HG03432 (cell line): Measurements from ENCODE around the gene RENBP.

Source experiments
- ATAC-seq: cut with Tn5 transposase; IDR thresholded peaks from one replicate; pipeline ENCODE4 v1.9.1; 2021; ENCODE audit warnings: mild to moderate bottlenecking, moderate library complexity; ENCODE audit not compliant: unreplicated experiment

The RENBP gene

GRCh38 chrX:153971124-153971449 is 26.6 kb upstream of the RENBP start:
- peak; percentile 39 for ATAC-seq

DNA sequence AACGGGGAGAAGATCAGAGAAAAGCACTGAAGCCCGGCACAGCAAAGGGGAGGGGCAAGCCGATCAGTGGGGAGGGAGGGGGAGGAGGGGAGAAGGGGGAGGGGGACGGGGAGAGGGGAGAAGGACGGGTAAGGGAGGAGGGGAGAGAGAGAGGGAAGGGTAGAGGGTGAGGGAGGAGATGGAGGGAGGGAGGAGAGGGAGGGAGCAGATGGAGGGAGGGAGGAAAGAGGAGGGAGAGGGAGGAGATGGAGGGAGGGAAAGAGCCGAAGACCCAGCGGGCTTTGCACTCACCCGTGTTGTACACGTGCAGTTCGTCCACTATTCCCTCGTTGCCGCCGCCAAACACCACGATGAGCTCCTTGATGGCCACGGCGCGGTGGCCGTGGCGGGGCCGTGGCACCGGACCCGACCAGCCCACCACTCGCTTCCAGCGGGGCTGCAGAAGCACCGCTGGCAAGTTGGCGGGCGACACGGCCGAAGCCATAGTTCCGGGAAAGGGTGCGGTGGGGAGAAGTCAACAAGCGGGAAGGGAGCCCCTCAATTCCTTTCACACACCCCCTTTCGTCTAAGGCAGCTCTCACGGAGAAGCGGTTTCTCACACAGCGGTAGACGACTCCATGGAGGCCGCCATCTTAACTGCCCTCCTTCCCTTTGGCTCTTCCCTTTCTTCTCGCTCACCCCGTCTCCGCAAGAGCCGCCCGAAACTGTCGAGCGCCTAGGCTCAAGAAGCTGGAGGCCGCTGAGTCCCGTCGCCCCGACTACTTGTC is 26.1 kb upstream of the RENBP start:
- ATAC-seq = no peak

GRCh38 chrX:153969904-153970356 is 25.5 kb upstream of the RENBP start:
- ATAC-seq = no peak

DNA sequence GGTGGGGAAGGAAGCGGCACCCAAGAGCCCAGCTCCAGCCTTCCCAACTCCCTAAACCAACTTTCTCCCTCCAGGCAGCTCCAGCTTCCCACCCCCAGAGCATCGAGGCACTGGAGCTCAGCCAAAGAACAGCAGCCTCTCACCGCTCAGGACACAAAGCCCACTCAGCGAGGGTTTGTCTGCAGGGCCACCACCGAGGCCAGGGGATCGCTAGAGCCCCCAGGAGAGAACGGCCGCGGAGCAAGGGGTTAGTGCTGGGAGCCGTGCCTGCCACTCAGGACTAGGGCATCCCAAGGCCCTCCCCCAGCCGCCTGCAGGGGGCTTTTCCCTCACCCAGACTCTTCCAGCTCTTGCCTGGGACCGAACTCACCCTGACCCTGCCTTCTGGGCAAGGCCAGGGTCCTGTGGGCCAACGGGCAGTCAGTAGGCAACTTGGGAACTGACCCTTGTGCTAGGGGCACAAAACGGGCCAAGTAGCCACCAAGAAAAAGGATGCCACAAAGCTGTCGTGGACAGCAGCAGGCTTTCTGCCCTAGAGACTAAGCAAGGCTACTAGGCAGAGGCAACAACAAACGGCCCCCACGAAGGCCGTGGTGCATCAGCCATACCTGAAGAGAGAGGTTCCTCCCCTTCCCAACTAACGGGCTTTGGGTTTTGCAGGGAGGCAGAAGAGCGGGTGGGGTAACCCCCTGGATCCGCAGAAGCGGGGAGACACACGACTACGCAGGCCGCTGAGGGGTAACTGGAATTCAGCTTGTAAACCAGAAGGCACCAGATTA is 24.9 kb upstream of the RENBP start:
- ATAC-seq = no peak

- no peak for ATAC-seq
Measured at GRCh38 chrX:153968754-153969124, 24.3 kb upstream of the RENBP start.

GRCh38 chrX:153968255-153968654 is 23.8 kb upstream of the RENBP start:
- ATAC-seq = no peak

- ATAC-seq = no peak
Measured at GRCh38 chrX:153967536-153968224, 23.2 kb upstream of the RENBP start.

DNA sequence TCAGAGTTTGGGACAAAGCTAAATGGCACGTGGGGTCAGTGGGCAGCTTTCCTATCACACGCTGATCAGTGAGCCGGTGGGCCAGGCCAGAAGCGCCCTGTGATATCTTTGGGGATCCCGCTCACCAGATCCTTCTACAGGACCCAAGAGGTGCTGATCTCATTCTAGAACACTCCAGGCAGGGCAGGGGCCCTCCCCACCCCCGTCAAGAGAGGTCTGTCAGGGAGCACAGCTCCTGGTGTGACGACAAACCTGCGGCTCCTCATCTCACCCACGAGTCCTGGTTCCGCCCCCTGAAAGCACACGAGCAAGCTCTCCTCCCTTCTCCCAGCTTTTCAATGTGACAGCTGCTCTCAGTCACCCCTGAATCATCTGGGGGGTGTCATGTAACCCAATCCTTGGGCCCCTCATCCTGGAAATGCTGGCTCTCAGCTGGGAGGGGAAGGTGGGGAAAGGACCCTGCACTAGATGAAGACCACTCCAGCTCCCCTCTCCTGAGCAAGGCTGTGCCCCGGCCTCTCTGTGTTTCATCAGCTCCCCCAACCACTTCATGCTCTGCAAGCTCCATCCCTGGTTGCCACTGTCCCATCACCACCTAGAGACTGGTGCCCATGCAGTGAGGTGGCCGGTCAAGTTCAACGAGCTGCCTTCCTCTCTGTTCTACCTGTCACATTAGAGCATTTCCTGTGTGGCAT is 22.5 kb upstream of the RENBP start:
- ATAC-seq = no peak

GRCh38 chrX:153966283-153966688 is 21.8 kb upstream of the RENBP start:
- no peak for ATAC-seq

DNA sequence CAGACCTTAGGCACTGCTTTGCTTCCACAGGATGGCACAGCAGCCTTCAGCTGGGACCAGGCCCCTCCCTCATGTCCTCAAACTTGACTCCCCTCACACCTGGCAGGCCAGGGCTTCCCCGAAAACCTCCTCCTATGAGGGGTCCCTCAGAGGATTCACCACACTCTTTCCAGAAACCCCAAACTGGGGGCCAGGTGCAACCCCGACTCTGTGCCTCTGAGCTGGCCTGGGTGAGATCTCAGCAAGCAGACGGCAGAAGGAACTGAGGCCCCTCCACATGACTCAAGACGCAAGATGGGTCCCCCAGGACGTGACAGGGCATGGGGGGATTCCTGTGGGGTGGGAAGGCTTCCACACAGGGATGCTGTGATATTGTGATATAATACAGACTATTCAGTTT is 21.0 kb upstream of the RENBP start:
- ATAC-seq = no peak

- ATAC-seq = no peak
Measured at GRCh38 chrX:153964105-153964504, 19.7 kb upstream of the RENBP start.

GRCh38 chrX:153963546-153963945 is 19.1 kb upstream of the RENBP start:
- no peak for ATAC-seq

DNA sequence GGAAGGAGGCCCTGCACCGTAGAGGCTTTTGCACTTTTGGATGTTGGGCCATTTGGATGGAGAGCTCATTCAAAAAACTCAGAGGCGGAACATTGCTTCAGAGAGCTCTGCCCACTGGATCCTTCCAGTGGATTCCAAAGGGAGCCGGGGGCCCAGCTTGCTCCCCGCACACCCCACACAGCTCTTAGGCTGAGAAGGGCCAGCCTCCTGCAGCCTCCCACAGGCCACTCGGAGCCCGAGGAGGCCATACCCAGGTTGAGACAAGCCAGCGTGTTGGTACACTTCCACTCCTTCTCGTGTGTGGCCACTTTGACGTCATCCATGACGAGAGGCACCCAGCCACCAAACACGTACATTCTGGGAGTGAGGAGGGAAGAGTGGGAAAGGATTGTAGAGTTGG is 16.8 kb upstream of the RENBP start:
- no peak for ATAC-seq

DNA sequence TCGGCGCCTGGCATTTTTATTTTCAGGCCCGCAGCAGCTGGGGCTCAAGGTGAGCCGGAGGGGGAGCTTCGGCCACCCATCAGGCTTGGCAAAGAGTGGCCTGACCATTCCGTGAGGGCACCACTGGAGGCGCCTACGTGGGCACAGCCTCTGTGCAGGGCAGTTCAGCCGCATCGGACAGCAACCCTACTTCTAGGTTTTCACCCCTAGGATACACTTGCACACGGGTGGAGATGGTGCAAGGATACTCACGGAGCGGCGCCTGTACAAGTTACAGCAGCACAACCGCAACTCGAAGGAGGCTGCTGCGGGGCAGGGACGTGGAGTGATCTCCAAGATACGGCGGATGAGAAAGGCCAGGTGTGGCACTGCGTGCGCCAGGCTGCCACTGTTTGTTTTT is 16.3 kb upstream of the RENBP start:
- ATAC-seq = no peak

GRCh38 chrX:153960077-153960476 is 15.6 kb upstream of the RENBP start:
- ATAC-seq = no peak

DNA sequence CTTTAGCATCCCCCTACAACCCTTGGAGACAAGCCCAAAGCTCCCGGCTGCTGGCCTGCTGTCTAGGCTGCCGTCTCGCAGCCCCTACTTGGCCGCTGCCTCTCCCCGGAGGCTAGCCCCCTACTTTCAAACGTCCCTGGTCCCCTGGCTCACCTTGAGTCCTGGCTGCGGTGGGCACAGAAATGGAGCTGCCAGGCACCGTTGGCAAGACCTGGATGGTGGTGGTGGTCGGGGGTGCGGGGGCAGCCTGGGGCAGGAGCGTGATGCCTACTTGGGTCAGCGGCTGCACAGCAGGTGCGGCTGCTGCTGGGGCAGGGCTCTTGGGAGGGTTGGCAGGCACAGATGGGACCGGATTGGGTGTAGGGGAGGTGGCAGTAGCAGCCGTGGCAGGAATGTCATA is 15.2 kb upstream of the RENBP start:
- no peak for ATAC-seq

GRCh38 chrX:153958605-153959004 is 14.2 kb upstream of the RENBP start:
- ATAC-seq = no peak

DNA sequence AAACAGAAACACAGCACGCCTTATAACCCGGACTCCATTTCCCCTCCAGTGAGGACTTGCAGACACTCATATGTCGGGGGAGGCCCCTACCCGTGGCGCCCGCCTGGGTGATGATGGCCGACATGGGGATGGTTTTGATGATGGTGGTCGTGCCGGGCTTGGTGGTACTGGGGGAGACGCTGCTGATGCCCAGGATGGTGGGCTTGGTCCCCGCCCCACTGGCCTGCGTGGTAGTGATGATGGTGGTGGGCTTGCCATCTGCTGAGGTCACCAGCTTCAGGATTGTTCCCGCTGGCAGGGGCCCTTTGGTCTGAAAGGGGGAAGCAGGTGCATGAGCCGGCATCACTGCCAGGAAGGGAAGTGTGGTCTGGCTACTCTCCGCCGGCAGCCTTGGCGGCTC is 12.8 kb upstream of the RENBP start:
- ATAC-seq = no peak

DNA sequence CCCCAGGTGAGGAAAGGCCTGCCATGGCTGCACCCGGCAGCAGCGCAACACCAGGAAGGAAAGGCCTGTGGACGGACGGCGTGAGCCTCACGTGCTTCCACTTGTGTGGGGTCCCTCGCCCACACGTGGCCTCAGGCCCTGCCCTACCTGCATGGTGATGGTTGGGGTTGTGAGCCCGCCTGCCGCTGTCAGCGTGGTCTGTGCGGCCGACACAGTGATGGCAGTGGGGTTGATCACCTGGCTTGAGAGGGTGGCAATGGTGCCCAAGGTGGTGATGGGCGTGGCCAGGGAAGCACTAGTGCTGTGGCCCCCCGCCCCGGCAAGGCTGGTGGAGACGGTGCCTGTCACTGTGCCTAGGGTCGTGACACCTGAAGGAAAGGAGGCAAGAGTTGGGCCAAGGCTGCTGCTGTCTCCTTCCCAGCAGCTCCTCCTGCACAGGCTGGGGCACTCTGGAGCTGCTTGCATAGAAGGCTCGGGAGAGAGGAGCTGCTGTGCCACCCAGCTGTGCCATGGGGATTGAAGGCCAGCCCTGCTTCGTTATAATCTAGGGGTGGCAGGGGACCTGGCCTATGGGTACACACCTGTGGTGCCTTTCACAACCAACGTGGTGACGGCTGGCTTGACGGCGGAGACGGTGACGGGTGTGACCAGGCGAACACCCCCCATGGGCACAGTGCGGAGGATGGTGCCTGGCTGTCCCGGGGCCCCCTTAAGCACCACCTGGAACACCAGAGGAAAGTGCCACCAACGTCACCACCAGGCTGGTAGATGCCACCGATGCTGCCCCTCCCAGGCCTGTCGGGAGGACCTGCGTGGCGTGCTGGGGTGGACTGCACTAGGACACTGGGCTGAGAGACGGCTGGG is 11.8 kb upstream of the RENBP start:
- ATAC-seq = no peak

DNA sequence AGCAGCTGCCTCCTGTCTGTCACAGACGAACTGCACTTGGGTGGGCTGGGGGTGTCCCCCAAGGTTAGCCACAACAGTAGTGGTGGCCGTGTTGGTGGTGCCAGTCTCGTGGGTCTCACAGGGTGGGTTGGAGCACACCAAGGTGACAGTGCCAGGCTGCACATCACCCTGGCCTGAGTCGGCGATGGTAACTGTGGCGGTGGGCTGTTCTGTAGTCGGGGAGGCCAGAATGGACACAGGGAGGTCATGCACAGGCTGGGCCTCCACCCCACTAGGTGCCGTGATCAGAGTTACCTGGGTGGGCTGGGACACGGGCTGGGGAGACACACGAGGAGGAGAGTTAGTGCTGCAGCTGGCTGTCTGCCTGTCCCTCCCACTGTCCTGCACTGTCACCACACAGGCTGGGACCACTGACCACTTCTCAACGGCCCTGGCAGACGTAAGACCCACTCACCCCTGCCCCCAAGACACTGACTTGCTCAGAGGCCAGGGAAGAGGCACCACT is 10.8 kb upstream of the RENBP start:
- ATAC-seq = no peak
